GM19328 (cell line): ENCODE data around the gene TUBGCP6.

ENCODE experiments used
- ATAC-seq: cut with Tn5 transposase; IDR thresholded peaks from one replicate; pipeline ENCODE4 v1.9.1; 2021; ENCODE audit warnings: mild to moderate bottlenecking, moderate library complexity; ENCODE audit not compliant: unreplicated experiment

TUBGCP6 gene

DNA sequence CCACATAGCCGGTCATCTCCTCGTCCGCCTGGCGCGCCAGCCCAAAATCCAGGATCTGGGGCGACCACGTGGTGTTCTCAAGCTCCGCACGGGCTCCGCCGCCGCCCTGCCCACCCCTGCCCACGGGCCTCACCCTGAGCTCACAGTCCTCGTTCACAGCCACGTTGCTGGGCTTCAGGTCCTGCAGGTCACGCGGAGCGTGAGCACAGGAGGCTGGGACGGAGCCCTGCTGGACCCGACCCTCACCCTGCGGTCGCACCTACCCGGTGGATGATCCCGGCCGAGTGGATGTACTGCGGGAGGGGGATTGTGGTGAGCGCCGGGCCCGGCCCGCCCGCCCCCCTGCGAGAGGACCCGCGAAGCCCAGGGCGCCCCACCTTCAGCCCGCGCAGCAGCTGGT is 22.2 kb upstream of the TUBGCP6 start:
- ATAC-seq = no peak

DNA sequence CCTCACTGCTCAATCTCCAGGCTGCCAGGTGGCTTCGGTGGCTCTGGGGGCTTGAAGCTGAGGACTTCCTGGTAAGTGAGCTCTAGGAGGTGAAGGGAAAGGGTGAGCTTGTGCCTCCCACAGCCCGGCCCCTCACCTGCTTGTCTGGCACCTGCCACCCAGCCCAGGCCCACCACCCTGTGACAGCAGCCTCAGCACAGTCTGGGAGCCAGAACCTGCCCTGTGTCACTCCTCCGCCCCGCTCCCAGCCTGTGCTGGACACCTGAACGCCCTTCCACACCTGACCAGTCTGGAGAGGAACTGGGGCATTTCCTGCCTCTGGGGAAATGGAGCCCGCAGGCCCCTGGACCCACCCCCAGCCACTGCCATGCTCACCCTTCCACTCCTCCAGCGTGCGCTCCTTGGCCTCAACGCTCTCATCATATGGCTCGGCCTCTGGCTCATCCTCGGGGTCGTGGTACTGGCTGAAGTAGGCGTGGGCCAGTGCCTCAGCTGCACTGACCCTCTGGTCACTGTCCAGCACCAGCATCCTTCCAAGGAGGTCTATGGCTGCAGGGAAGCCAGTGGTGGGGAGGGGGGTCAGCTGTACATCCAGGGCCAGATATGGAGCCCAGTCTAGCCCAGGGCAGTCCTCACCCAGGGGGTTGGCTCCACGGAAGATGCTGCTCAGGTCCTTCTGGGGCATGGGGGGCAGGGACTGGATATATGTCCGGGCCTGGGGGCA is 20.3 kb upstream of the TUBGCP6 start:
- ATAC-seq = no peak

GRCh38 chr22:50264104-50264745 is 19.4 kb upstream of the TUBGCP6 start:
- ATAC-seq = no peak

DNA sequence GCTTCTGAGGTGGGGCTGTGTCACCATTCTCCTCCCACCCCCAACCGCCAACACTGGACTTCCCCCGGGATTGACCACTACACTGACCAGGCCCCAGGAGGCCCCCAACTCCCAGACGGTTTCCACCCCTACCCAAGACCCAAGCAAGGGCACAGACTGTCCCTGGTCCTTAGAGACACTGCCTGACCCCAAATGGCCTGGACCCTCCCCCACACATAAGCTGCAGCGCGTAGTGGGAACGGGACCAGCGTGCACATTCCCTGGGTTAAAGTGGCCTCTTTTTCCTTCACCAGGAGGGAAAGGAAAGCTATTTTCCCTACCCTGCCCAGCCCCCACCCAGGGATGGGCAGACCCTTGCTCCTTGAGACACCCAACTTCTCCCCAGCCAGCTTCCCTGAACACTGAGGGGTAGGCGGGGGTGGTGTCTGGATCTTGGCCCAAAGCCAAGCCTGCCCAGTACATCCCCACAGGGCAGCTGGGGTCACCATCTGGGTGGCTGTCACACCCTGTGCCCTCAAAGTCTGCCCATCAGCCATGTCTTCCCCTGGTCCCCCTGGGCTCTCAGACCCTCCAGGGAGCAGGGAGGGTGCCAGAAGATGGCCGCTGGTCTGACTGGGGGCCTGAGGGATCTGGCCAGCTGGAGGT is 18.3 kb upstream of the TUBGCP6 start:
- ATAC-seq = no peak

DNA sequence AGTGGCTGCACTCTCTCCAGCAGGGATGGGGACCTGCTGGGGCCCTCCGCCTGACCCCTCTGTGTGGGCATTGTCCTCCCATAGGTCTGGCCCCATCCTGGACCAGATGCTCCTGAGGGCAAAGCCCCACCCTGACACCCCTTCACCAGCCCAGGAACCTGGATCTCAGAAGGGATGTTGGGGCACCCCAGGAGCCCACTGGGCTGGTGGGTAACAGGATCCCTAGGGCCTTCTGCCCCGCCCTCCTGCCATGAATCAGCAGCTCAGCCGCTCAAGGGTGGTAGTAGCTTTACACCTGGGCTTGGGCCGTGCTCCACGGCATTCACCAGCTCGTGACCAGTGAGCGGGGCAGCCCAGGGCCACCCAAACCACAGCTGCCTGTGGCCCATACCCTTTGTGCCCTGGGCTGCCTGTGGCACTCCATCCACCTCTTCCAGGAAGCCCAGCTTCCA is 17.7 kb upstream of the TUBGCP6 start:
- no peak for ATAC-seq

DNA sequence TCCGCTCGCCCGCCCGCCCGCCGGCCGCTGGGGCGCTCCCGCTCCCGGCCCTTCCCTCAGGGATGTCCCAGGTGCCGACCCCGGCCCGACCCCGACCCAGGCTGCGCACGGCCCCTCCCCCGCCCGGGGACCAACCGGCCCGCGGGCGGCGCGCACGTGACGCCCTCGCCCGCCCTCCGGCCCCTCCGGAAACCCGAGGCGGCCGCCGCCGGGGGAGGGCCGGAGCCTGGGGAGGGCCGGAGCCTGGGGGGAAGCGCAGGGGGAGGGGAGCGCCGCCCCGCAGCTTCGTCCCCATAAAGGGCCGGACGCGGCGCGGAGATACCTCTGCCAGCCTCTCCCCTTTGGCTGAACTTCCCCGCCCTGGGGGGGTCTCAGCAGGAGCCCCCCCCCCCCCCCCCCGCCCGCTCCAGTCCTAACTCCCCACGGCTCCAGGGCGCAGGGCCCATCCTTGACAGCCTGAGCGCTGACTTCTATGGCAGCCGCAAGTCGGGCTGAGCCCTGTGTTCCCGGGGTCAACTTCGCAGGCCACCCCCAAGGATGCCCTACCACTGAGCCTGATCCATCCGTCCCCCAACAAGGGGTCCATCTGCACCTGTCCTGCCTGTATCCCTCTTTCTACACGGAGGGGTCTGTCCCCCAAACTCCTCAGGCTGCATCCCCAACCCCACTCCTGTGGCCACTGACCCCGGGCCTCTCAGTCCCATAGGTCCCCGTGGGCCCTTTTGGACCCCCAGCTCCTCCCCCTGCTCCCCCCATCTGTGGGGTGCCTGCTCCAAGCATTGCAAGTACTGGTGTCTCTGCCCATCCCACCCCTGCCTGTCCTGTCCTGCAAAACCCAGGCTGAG is 17.0 kb upstream of the TUBGCP6 start, which contains the start of gene MAPK12:
TSS of gene MAPK12 (minus strand) at position 69 of the 845 bp plus-strand sequence. CDS start 174 bp downstream, outside the sequence.
- ATAC-seq = no peak

- no peak for ATAC-seq
These were observed 16.2 kb upstream of the TUBGCP6 start for GRCh38 chr22:50260801-50261614.

GRCh38 chr22:50260434-50260800 is 15.6 kb upstream of the TUBGCP6 start:
- ATAC-seq = no peak

DNA sequence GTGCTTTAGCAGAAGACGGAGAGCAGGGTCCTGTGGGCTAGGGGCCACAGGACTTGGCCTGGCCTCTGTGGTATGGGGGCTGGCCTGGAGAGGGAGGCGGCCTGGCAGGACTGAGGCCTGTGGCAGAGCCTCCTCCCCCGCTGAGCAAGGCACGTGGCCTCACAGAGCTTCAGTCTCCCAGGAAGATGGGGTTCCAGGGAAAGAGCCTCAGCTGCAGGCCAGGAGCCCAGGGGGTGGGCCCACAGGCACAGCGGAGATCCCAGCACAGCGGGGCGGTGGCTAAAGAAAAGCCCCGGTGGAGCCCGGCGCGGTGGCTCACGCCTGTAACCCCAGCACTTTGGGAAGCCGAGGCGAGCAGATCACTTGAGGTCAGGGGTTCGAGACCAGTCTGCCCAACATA is 14.5 kb upstream of the TUBGCP6 start:
- no peak for ATAC-seq

GRCh38 chr22:50258361-50259292 is 13.8 kb upstream of the TUBGCP6 start:
- no peak for ATAC-seq

DNA sequence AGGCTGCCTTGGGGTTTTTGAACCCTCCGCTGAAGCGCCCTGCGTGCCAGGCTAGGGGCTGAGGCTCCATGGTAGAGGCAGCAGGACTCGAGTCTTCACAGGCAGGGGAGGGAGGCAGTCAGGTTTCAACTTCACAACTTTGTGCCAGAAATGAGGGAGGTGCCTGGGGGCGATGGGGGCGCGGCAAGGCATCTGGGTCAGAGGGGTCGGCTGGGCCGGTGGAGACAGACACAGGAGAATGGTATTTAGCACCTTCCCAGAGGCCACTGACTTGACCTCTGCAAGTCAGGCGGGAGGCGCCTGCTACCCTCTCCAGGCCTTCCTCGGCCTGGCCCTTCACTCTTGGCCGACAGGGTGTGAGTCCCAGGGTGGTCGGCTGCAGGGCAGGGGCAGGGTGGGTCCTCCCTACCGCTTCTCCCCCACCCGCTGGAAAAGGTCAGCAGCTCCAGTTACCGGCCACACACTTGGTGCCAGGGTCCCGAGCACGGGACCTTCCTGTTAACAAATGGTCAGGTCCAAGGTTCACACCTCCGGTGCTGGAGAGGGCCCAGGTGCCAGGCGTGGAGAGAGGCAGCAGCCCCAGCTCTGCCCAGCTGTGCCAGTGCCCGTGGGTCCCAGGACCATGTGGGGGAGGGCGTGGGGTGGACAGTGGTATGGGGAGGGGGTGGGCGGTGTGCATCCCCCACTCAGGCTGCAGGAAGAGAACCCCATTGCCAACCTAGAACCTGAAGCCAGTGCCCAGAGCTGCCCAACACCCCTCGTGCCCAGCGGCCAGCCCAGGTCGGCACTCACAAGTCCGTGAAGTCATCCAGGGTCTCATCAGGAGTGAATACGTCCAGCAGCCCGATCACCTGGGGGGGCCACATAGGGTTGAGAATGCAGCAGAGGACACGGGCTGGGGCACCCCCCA is 12.9 kb upstream of the TUBGCP6 start:
- ATAC-seq = no peak

- no peak for ATAC-seq
These were observed 12.2 kb upstream of the TUBGCP6 start for GRCh38 chr22:50257041-50257440.

GRCh38 chr22:50256258-50256862 is 11.5 kb upstream of the TUBGCP6 start:
- ATAC-seq = no peak

DNA sequence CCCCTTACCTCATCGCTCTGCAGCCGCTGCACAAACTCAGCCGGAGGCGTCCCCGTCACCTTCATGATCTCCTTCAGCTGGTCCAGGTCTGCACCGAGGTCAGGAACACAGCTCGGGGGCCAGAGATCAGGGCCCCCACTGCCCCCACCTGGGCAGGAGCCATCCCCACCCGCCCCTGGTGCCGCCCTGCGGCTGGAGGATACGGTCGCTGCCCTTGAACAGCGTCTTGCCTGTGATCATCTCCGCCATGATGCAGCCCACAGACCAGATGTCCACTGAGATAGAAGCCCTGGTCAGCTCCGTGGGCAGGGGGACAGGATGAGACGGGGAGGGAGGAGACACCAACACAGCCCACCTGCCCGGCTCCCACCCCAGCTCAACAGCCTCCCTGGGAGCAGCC is 10.8 kb upstream of the TUBGCP6 start:
- no peak for ATAC-seq

- ATAC-seq = no peak
These were observed 10.3 kb upstream of the TUBGCP6 start for GRCh38 chr22:50255099-50255498.

- ATAC-seq = no peak
These were observed 9.1 kb upstream of the TUBGCP6 start for GRCh38 chr22:50253941-50254340.

- no peak for ATAC-seq
These were observed 8.5 kb upstream of the TUBGCP6 start for GRCh38 chr22:50253046-50253915.
